SK-N-SH (cell line): ENCODE data around the gene ATF6. TPM values are rescaled to one million over a fixed set of nuclear protein-coding genes. Genes with fewer than 3 reads are reported as not detected.

Experiments
- CTCF ChIA-PET: fragments of 300-600, 350-600 bp; formaldehyde crosslinking; extraction: SDS; loops from one replicate; lab custom pipeline; 2021; lab: Yijun Ruan, JAX
- POLR2A ChIA-PET: fragments of 350-600 bp; sonication (Branson Sonifier 250); formaldehyde crosslinking; extraction: SDS; loops from one replicate; lab custom pipeline; 2020; ENCODE audit warnings: antibody characterized with exemption, inconsistent platforms; lab: Yijun Ruan, JAX
- DNase-seq: peaks from one replicate; pipeline ENCODE4 v3.0.0; 2012
- H2AFZ ChIP-seq: fragments of 200-600 bp; sonication (generic); 2 replicates; pipeline ENCODE4 v1.8.1; 2016; ENCODE audit warnings: antibody characterized with exemption, mild to moderate bottlenecking, low read depth
- H3F3A ChIP-seq: fragments of 200-600 bp; sonication (generic); replicated peaks from 2 replicates; pipeline ENCODE3; 2016; ENCODE audit warnings: antibody characterized with exemption, mild to moderate bottlenecking; ENCODE audit not compliant: insufficient read depth
- H3K27ac ChIP-seq, 2 experiments: fragments of 200-500 bp in 1 of 2; fragments of 200-600 bp in 1 of 2; sonication (Bioruptor generic) in 1 of 2; sonication (generic), shearing (Covaris generic) in 1 of 2; 2 replicates each; pipeline versions ENCODE4 v1.5.1 to v1.6.1; 2014 to 2016; ENCODE audit warnings: low read depth in 2 of 2, inconsistent platforms in 1 of 2, low read length in 1 of 2, mild to moderate bottlenecking in 1 of 2, mixed read lengths in 1 of 2
- H3K27me3 ChIP-seq: fragments of 200-600 bp; sonication (generic), shearing (Covaris generic); 2 replicates; pipeline ENCODE4 v1.6.1; 2016; ENCODE audit warnings: mixed run types; ENCODE audit not compliant: insufficient read depth
- H3K36me3 ChIP-seq, 2 experiments: fragments of 200-500 bp in 1 of 2; fragments of 200-600 bp in 1 of 2; sonication (Bioruptor generic) in 1 of 2; sonication (generic) in 1 of 2; replicated peaks in 1 of 2; 2 replicates each; pipeline versions ENCODE3 to v1.5.1; 2014 to 2016; ENCODE audit warnings: low read length in 1 of 2, mild to moderate bottlenecking in 1 of 2; ENCODE audit not compliant: insufficient read depth in 2 of 2, control insufficient read depth in 1 of 2
- H3K4me1 ChIP-seq, 2 experiments: fragments of 200-500 bp in 1 of 2; fragments of 200-600 bp in 1 of 2; sonication (Bioruptor generic) in 1 of 2; sonication (generic), shearing (Covaris generic) in 1 of 2; 2 replicates each; pipeline versions ENCODE4 v1.5.1 to v1.6.1; 2014 to 2016; ENCODE audit warnings: low read depth in 1 of 2, low read length in 1 of 2, mixed run types in 1 of 2; ENCODE audit not compliant: insufficient read depth in 2 of 2, control insufficient read depth in 1 of 2
- H3K4me2 ChIP-seq: fragments of 200-600 bp; sonication (generic), shearing (Covaris generic); 2 replicates; pipeline ENCODE4 v1.6.1; 2017; ENCODE audit warnings: mixed run types
- H3K4me3 ChIP-seq, 2 experiments: fragments of 200-500 bp in 1 of 2; fragments of 200-600 bp in 1 of 2; sonication (Bioruptor generic) in 1 of 2; sonication (generic), shearing (Covaris generic) in 1 of 2; 2 replicates each; pipeline versions ENCODE4 v1.5.1 to v1.8.1; 2014 to 2016; ENCODE audit warnings: low read depth in 2 of 2, inconsistent platforms in 1 of 2, low read length in 1 of 2, mild to moderate bottlenecking in 1 of 2, mixed read lengths in 1 of 2, moderate library complexity in 1 of 2
- H3K79me2 ChIP-seq: fragments of 200-600 bp; sonication (generic); 2 replicates; pipeline ENCODE4 v1.8.1; 2017; ENCODE audit warnings: mild to moderate bottlenecking; ENCODE audit not compliant: insufficient read depth
- H3K9ac ChIP-seq: fragments of 200-600 bp; sonication (generic); 2 replicates; pipeline ENCODE4 v1.6.1; 2017; ENCODE audit warnings: mixed run types
- H3K9me2 ChIP-seq: fragments of 200-600 bp; sonication (generic); 2 replicates; pipeline ENCODE4 v1.6.1; 2017; ENCODE audit warnings: mixed run types
- H3K9me3 ChIP-seq: fragments of 200-600 bp; sonication (generic); 2 replicates; pipeline ENCODE4 v1.6.1; 2017; ENCODE audit warnings: mixed run types, mild to moderate bottlenecking, moderate library complexity
- H4K20me1 ChIP-seq: fragments of 200-600 bp; sonication (generic); 2 replicates; pipeline ENCODE4 v1.6.1; 2017; ENCODE audit warnings: mild to moderate bottlenecking, mixed run types; ENCODE audit not compliant: insufficient read depth
- EP300 ChIP-seq, 2 experiments: IDR thresholded peaks; 2 replicates each; pipeline versions ENCODE4 v1.4.0 to v1.6.1; 2012; ENCODE audit warnings: borderline replicate concordance in 1 of 2, low read depth in 1 of 2, low read length in 1 of 2
- FOXJ3 ChIP-seq: sonication (generic); formaldehyde crosslinking; IDR thresholded peaks from 2 replicates; pipeline ENCODE4 v1.5.1; 2020; ENCODE audit warnings: mild to moderate bottlenecking, missing genetic modification reagents
- FOXM1 ChIP-seq: IDR thresholded peaks from 2 replicates; pipeline ENCODE4 v1.4.0; 2012; ENCODE audit warnings: low read depth, mild to moderate bottlenecking
- MEF2A ChIP-seq: IDR thresholded peaks from 2 replicates; pipeline ENCODE4 v1.4.0; 2012; ENCODE audit warnings: low read depth, borderline replicate concordance
- NRF1 ChIP-seq: IDR thresholded peaks from 2 replicates; pipeline ENCODE4 v1.6.1; 2012; ENCODE audit warnings: low read depth, mild to moderate bottlenecking, low read length
- POLR2AphosphoS5 ChIP-seq: IDR thresholded peaks from 2 replicates; pipeline ENCODE4 v1.6.1; 2012; ENCODE audit warnings: low read depth, low read length
- RXRA ChIP-seq: IDR thresholded peaks from 2 replicates; pipeline ENCODE4 v1.4.0; 2012; ENCODE audit warnings: low read depth, mild to moderate bottlenecking, borderline replicate concordance
- SMC3 ChIP-seq: IDR thresholded peaks from 2 replicates; pipeline ENCODE4 v1.6.1; 2012; ENCODE audit warnings: low read depth, low read length, improper control_type of control experiment
- USF1 ChIP-seq: IDR thresholded peaks from 2 replicates; pipeline ENCODE4 v1.4.0; 2012; ENCODE audit warnings: low read depth, borderline replicate concordance
- ZBTB33 ChIP-seq: IDR thresholded peaks from 2 replicates; pipeline ENCODE4 v1.4.0; 2012; ENCODE audit warnings: low read depth, borderline replicate concordance
- WGBS: methylation state at CpG from one replicate; pipeline ENCODE4 v1.1.6; 2017; ENCODE audit warnings: low lambda C conversion rate; 5-methylcytosine and 5-hydroxymethylcytosine counted together
- polyA plus RNA-seq, 3 experiments: library from polyadenylated mRNA; depleted of rRNA; stranded (reverse); fragments of >200 nt; gene quantifications; 2 replicates each; pipeline ENCODE4 v1.2.3, GENCODE V29; 2012
- TF ChIP-seq, protein P1 (sequence below): fragments of 200-600 bp; sonication (generic); IDR thresholded peaks from 2 replicates; pipeline ENCODE4 v1.6.1; 2017; ENCODE audit warnings: antibody characterized with exemption, mild to moderate bottlenecking, moderate library complexity
- TF ChIP-seq, protein P2 (sequence below): fragments of 150-350 bp; IDR thresholded peaks from 2 replicates; pipeline ENCODE4 v1.6.1; 2017; ENCODE audit warnings: antibody characterized with exemption, low read length, low read depth, borderline replicate concordance

Gene ATF6
- polyA plus RNA-seq, 1 of the 3 experiments (the other 2 are of a cell fraction), result 8.8 TPM

- CTCF ChIA-PET, result interaction anchor here (0.6 to 1.5 kb wide), 3 partner anchors 19 to 1663 kb away, joined by 3 read pairs; no protein-coding TSS in a partner anchor
Measured at GRCh38 chr1:161973924-161974845, 208.1 kb downstream of the ATF6 start.

GRCh38 chr1:161978011-161978790, 212.1 kb downstream of the ATF6 start:
- Histone ChIP-seq H3K9me2 (no peaks in the 10 kb centered on the region), H3K4me2 (no peak overlapping the region), H3K9me3 (no peaks in the 10 kb centered on the region), H3K27ac (no peak overlapping the region), H3K9ac (no peak overlapping the region), H3K79me2 (no peaks in the 10 kb centered on the region), H3K36me3 (no peaks in the 10 kb centered on the region), H4K20me1 (no peaks in the 10 kb centered on the region), H3K4me1 (peaks cover 0 to 2% of the 10 kb centered on the region in 2 experiments; a peak in 1 of 4 replicates), H2AFZ (no peak overlapping the region), H3K4me3 (no peak overlapping the region), H3F3A (no peaks in the 10 kb centered on the region), H3K27me3 (no peaks in the 10 kb centered on the region)
- ChIA-PET POLR2A (no interaction called here), CTCF (interaction anchor here (0.6 to 1.7 kb wide), 2 partner anchors 8 to 271 kb away, joined by 4 read pairs; no protein-coding TSS in a partner anchor)
- WGBS, result 89% methylated on average over 29 of the region's 31 CpGs
- no peak for TF ChIP-seq POLR2AphosphoS5
- no peak for DNase-seq

More at GRCh38 chr1:161973924-161974845, 208.1 kb downstream of the ATF6 start:
- no peaks in the 10 kb centered on the region for H3K27me3 ChIP-seq
- no peaks in the 10 kb centered on the region for H3K9me3 ChIP-seq
- H3K9me2 ChIP-seq, result no peaks in the 10 kb centered on the region
- H3F3A ChIP-seq, result no peaks in the 10 kb centered on the region
- no peak overlapping the region for H3K4me2 ChIP-seq
- no peaks in the 10 kb centered on the region for H3K36me3 ChIP-seq
- no peak overlapping the region for H3K27ac ChIP-seq
- no peak overlapping the region for H3K4me3 ChIP-seq
- H3K9ac ChIP-seq, result no peak overlapping the region
- no peak for DNase-seq
- no peaks in the 10 kb centered on the region for H3K79me2 ChIP-seq
- no peaks in the 10 kb centered on the region for H4K20me1 ChIP-seq
- H3K4me1 ChIP-seq, result peaks cover 0 to 2% of the 10 kb centered on the region in 2 experiments; a peak in 1 of 4 replicates
- H2AFZ ChIP-seq, result no peak overlapping the region
- POLR2A ChIA-PET, result no interaction called here
- 89% methylated on average over 7 of the region's 9 CpGs for WGBS
- no peak for TF ChIP-seq ZBTB33
- TF ChIP-seq FOXJ3 (CRISPR knock-in tag), result no peak
- TF ChIP-seq, all 33 proteins: peak for 0

- Histone ChIP-seq H3K79me2 (no peaks in the 10 kb centered on the region), H3K4me1 (no peaks in the 10 kb centered on the region), H3K27ac (no peak overlapping the region), H3K9me3 (no peaks in the 10 kb centered on the region), H4K20me1 (no peaks in the 10 kb centered on the region), H3K4me3 (no peak overlapping the region), H3K4me2 (no peak overlapping the region), H3K9me2 (no peaks in the 10 kb centered on the region), H3K9ac (no peak overlapping the region), H3K27me3 (no peaks in the 10 kb centered on the region), H3K36me3 (no peaks in the 10 kb centered on the region), H3F3A (no peaks in the 10 kb centered on the region), H2AFZ (no peak overlapping the region)
- POLR2A ChIA-PET, result no interaction called here
- DNase-seq, result no peak
- CTCF ChIA-PET, result no interaction called here
- 69% methylated on average over 6 of the region's 8 CpGs for WGBS
- no peak for TF ChIP-seq RXRA
- TF ChIP-seq, protein P1, sequence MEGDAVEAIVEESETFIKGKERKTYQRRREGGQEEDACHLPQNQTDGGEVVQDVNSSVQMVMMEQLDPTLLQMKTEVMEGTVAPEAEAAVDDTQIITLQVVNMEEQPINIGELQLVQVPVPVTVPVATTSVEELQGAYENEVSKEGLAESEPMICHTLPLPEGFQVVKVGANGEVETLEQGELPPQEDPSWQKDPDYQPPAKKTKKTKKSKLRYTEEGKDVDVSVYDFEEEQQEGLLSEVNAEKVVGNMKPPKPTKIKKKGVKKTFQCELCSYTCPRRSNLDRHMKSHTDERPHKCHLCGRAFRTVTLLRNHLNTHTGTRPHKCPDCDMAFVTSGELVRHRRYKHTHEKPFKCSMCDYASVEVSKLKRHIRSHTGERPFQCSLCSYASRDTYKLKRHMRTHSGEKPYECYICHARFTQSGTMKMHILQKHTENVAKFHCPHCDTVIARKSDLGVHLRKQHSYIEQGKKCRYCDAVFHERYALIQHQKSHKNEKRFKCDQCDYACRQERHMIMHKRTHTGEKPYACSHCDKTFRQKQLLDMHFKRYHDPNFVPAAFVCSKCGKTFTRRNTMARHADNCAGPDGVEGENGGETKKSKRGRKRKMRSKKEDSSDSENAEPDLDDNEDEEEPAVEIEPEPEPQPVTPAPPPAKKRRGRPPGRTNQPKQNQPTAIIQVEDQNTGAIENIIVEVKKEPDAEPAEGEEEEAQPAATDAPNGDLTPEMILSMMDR, result no peak
- TF ChIP-seq EP300 (IDR thresholded peaks at IDR 0.05; ENCODE audit: borderline replicate concordance in 1 of 2, low read depth in 1 of 2, low read length in 1 of 2), result no peak
- TF ChIP-seq, protein P2, sequence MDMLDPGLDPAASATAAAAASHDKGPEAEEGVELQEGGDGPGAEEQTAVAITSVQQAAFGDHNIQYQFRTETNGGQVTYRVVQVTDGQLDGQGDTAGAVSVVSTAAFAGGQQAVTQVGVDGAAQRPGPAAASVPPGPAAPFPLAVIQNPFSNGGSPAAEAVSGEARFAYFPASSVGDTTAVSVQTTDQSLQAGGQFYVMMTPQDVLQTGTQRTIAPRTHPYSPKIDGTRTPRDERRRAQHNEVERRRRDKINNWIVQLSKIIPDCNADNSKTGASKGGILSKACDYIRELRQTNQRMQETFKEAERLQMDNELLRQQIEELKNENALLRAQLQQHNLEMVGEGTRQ, result no peak
- no peak for TF ChIP-seq FOXM1
- no peak for TF ChIP-seq NRF1
- no peak for TF ChIP-seq MEF2A
- TF ChIP-seq SMC3, result no peak
- no peak for TF ChIP-seq POLR2AphosphoS5
- no peak for TF ChIP-seq USF1
Measured at GRCh38 chr1:161981126-161981525, 215.0 kb downstream of the ATF6 start.
